ENCODE measurements around the gene TSTD1.
"Not testable (repeated sequence)": the region's sequence is repeated elsewhere in the genome, so short reads cannot be mapped to it uniquely, and the experiment has no call there.

The TSTD1 gene

GRCh38 chr1:161033751-161034150, 5.0 kb downstream of the TSTD1 start:
- no peak for DNase-seq

GRCh38 chr1:161032409-161032808, 6.4 kb downstream of the TSTD1 start:
- no peak for DNase-seq

GRCh38 chr1:161031874-161032273, 6.9 kb downstream of the TSTD1 start:
- DNase-seq: no peak

- not testable (repeated sequence) for DNase-seq
Measured at GRCh38 chr1:161029466-161029865, 9.3 kb downstream of the TSTD1 start.

GRCh38 chr1:161026954-161027353, 11.8 kb downstream of the TSTD1 start:
- not testable (repeated sequence) for DNase-seq

- not testable (repeated sequence) for DNase-seq
Measured at GRCh38 chr1:161022432-161022831, 16.3 kb downstream of the TSTD1 start.

GRCh38 chr1:161021970-161022353, 16.8 kb downstream of the TSTD1 start:
- no peak for DNase-seq

GRCh38 chr1:161021165-161021969, 17.4 kb downstream of the TSTD1 start:
- DNase-seq: peak; percentile 87 to 90

GRCh38 chr1:161020509-161021164, 18.1 kb downstream of the TSTD1 start, which contains the start of gene F11R:
F11R (minus strand) TSS chr1:161021152; CDS start chr1:161021073, 79 bp downstream.
- DNase-seq: peak in 1 of 2 donors; percentile 37

- no peak for DNase-seq
Measured at GRCh38 chr1:161019751-161020495, 18.8 kb downstream of the TSTD1 start.

- DNase-seq: not testable (repeated sequence)
Measured at GRCh38 chr1:161019111-161019660, 19.6 kb downstream of the TSTD1 start.

- DNase-seq: no peak
Measured at GRCh38 chr1:161018631-161018930, 20.2 kb downstream of the TSTD1 start.

GRCh38 chr1:161017756-161018630, 20.8 kb downstream of the TSTD1 start:
- DNase-seq: no peak

GRCh38 chr1:161017181-161017580, 21.6 kb downstream of the TSTD1 start:
- DNase-seq: not testable (repeated sequence)

- not testable (repeated sequence) for DNase-seq
Measured at GRCh38 chr1:161016683-161017082, 22.1 kb downstream of the TSTD1 start.

GRCh38 chr1:161013488-161014230, 25.1 kb downstream of the TSTD1 start:
- peak; percentile 54 to 59 for DNase-seq

GRCh38 chr1:161013131-161013487, 25.7 kb downstream of the TSTD1 start:
- peak in 1 of 2 donors; percentile 16 for DNase-seq

GRCh38 chr1:161012420-161012819, 26.3 kb downstream of the TSTD1 start:
- DNase-seq: no peak

- DNase-seq: no peak
Measured at GRCh38 chr1:161009602-161010211, 29.1 kb downstream of the TSTD1 start.

- no peak for DNase-seq
Measured at GRCh38 chr1:161008869-161009510, 29.8 kb downstream of the TSTD1 start.

GRCh38 chr1:161007369-161007768, 31.4 kb downstream of the TSTD1 start:
- no peak for DNase-seq

Data from activated CD4-positive, alpha-beta T cell treated with anti-CD3 and anti-CD28 coated beads for 4 hours (primary cell).